C4-2B (cell line): Measurements from ENCODE around the gene VAMP1.
"Not testable (repeated sequence)": the region's sequence is repeated elsewhere in the genome, so short reads cannot be mapped to it uniquely, and the experiment has no call there.

Source experiments
- ZFX ChIP-seq: fragments of 450-650 bp; IDR thresholded peaks from 2 replicates; pipeline ENCODE4 v1.6.1; 2017
- TF ChIP-seq, protein P1 (sequence below): fragments of 450-650 bp; conservative IDR thresholded peaks from 2 replicates; pipeline ENCODE4 v1.5.1; 2017; ENCODE audit warnings: mild to moderate bottlenecking

- TF ChIP-seq, protein P1, sequence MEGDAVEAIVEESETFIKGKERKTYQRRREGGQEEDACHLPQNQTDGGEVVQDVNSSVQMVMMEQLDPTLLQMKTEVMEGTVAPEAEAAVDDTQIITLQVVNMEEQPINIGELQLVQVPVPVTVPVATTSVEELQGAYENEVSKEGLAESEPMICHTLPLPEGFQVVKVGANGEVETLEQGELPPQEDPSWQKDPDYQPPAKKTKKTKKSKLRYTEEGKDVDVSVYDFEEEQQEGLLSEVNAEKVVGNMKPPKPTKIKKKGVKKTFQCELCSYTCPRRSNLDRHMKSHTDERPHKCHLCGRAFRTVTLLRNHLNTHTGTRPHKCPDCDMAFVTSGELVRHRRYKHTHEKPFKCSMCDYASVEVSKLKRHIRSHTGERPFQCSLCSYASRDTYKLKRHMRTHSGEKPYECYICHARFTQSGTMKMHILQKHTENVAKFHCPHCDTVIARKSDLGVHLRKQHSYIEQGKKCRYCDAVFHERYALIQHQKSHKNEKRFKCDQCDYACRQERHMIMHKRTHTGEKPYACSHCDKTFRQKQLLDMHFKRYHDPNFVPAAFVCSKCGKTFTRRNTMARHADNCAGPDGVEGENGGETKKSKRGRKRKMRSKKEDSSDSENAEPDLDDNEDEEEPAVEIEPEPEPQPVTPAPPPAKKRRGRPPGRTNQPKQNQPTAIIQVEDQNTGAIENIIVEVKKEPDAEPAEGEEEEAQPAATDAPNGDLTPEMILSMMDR = not testable (repeated sequence)
- TF ChIP-seq ZFX = not testable (repeated sequence)
These were observed 20.2 kb upstream of the VAMP1 start for GRCh38 chr12:6490673-6491072.
